Upper lobe of left lung (tissue), 6 donors: ENCODE results near the gene MGAT5B. TPM values are rescaled to one million over a fixed set of nuclear protein-coding genes. Genes with fewer than 3 reads are reported as not detected.
A peak's percentile ranks its signal among the peaks of the same experiment; 100 is the strongest.

ENCODE experiments used
- ATAC-seq, 2 donors: fragments of 200-7000 bp; cut with Tn5 transposase; one replicate each; pipeline ENCODE4 v1.9.1; 2022; ENCODE audit warnings: mild to moderate bottlenecking in 2 of 2, moderate library complexity in 2 of 2; ENCODE audit not compliant: low FRiP score in 2 of 2
- DNase-seq, 2 donors: peaks; one replicate each; pipeline ENCODE4 v3.0.0-alpha.2; 2019 to 2020
- H3K27ac ChIP-seq, 4 donors: fragments of 200-600 bp; sonication (generic); one replicate each; pipeline ENCODE4 v1.5.1; 2016 to 2019
- H3K27me3 ChIP-seq, 4 donors: fragments of 200-600 bp; sonication (generic); one replicate each; pipeline ENCODE4 v1.5.1; 2017 to 2019
- H3K36me3 ChIP-seq, 4 donors: fragments of 200-600 bp; sonication (generic); one replicate each; pipeline ENCODE4 v1.5.1; 2016 to 2019
- H3K4me1 ChIP-seq, 4 donors: fragments of 200-600 bp; sonication (generic); one replicate each; pipeline ENCODE4 v1.5.1; 2018 to 2019
- H3K4me3 ChIP-seq, 4 donors: fragments of 200-600 bp; sonication (generic); one replicate each; pipeline ENCODE4 v1.5.1; 2017 to 2019; ENCODE audit warnings: mild to moderate bottlenecking in 2 of 4, moderate library complexity in 1 of 4
- H3K9me3 ChIP-seq, 4 donors: fragments of 200-600 bp; sonication (generic); one replicate each; pipeline ENCODE4 v1.5.1; 2018 to 2019
- CTCF ChIP-seq, 6 experiments: fragments of 450-650 bp in 4 of 6; fragments of 200-600 bp in 2 of 6; sonication (generic) in 2 of 6; IDR thresholded peaks; one replicate each; pipeline ENCODE4 v1.5.1; 2016 to 2019; ENCODE audit warnings: antibody characterized with exemption in 6 of 6
- EP300 ChIP-seq, 4 donors: sonication (generic); formaldehyde crosslinking; IDR thresholded peaks; one replicate each; pipeline ENCODE4 v1.5.1; 2017; ENCODE audit warnings: antibody characterized with exemption in 4 of 4, control low read depth in 2 of 4
- POLR2A ChIP-seq, 4 donors: fragments of 450-650 bp; IDR thresholded peaks; one replicate each; pipeline ENCODE4 v1.5.1; 2016 to 2017; ENCODE audit warnings: antibody characterized with exemption in 4 of 4, mild to moderate bottlenecking in 2 of 4
- POLR2AphosphoS5 ChIP-seq, 2 donors: sonication (generic); formaldehyde crosslinking; IDR thresholded peaks; one replicate each; pipeline ENCODE4 v1.5.1; 2017; ENCODE audit warnings: antibody characterized with exemption in 2 of 2
- WGBS, 2 donors: methylation state at CpG; one replicate each; pipeline ENCODE4 v1.1.5; 2017 to 2018; 5-methylcytosine and 5-hydroxymethylcytosine counted together
- total RNA-seq, 6 donors: library from RNA; depleted of rRNA in 4 of 6; stranded (reverse); fragments of >200 nt in 4 of 6; gene quantifications; one replicate each; pipeline versions ENCODE4 v1.1.0 to v1.2.1, GENCODE V29; 2016 to 2021
- donor health status: DM: no; HTN: no; CAD: no; lungs with moderate emphysema.
- donor health status: DM: no; HTN: yes; CAD: no; lungs with severe emphysema.

Gene MGAT5B
- total RNA-seq, 6 donors from 2014 or later: 0.20 to 3.0 (median 0.83) TPM

DNA sequence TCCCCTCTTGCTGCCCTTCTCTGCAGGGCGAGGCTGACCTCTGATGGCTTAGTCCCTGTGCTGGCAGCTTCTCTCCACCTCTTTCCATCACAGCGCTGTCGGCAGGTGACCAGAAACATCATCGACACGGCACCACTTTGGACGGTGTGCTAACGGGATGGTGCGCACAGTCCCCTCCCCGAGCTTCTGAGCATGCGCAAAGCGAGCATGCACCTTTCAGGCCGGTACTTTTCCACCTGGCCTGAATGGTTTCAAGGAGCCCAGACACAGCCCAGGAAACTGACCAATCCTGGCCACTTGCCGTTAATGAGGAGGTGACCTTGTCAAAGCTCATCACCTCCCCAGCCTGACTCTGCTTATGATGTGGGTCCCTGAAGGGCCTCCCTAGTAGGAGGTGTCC lies 54.8 kb downstream of the MGAT5B start:
- DNase-seq: no peak
- no peak overlapping the region for H3K27ac ChIP-seq
- H3K4me3 ChIP-seq: no peak overlapping the region
- no peaks in the 10 kb centered on the region for H3K36me3 ChIP-seq
- TF ChIP-seq POLR2A (IDR thresholded peaks at IDR 0.05): no peak
- no peak for TF ChIP-seq CTCF (IDR thresholded peaks at IDR 0.05)
- no peak for TF ChIP-seq EP300 (IDR thresholded peaks at IDR 0.05)
- TF ChIP-seq POLR2AphosphoS5 (IDR thresholded peaks at IDR 0.05): no peak
- no peak for ATAC-seq
- H3K9me3 ChIP-seq: no peaks in the 10 kb centered on the region
- no peaks in the 10 kb centered on the region for H3K27me3 ChIP-seq
- WGBS, 2 donors: 68 to 70% methylated on average over 13 of the region's 13 CpGs
- no peaks in the 10 kb centered on the region for H3K4me1 ChIP-seq

GRCh38 chr17:76923491-76923890 lies 55.3 kb downstream of the MGAT5B start:
- TF ChIP-seq EP300 (IDR thresholded peaks at IDR 0.05): no peak
- TF ChIP-seq CTCF (IDR thresholded peaks at IDR 0.05): no peak
- TF ChIP-seq POLR2A (IDR thresholded peaks at IDR 0.05): no peak
- TF ChIP-seq POLR2AphosphoS5 (IDR thresholded peaks at IDR 0.05): no peak
- Histone ChIP-seq H3K9me3 (no peaks in the 10 kb centered on the region), H3K4me1 (no peaks in the 10 kb centered on the region), H3K36me3 (no peaks in the 10 kb centered on the region), H3K4me3 (no peak overlapping the region), H3K27ac (no peak overlapping the region), H3K27me3 (no peaks in the 10 kb centered on the region)
- no peak for ATAC-seq
- WGBS, 2 donors: 80 to 81% methylated on average over 13 of the region's 13 CpGs
- no peak for DNase-seq

- ATAC-seq (no peak), DNase-seq (peak in 1 of 2 donors; percentile 62)
- Histone ChIP-seq H3K36me3 (no peaks in the 10 kb centered on the region), H3K4me1 (no peaks in the 10 kb centered on the region), H3K27me3 (no peaks in the 10 kb centered on the region), H3K9me3 (no peaks in the 10 kb centered on the region), H3K4me3 (no peak overlapping the region), H3K27ac (no peak overlapping the region)
- 79 to 83% methylated on average over 6 to 28 of the region's 32 CpGs for WGBS, 2 donors
- no peak for TF ChIP-seq POLR2A (IDR thresholded peaks at IDR 0.05)
- no peak for TF ChIP-seq EP300 (IDR thresholded peaks at IDR 0.05)
- TF ChIP-seq POLR2AphosphoS5 (IDR thresholded peaks at IDR 0.05): no peak
- TF ChIP-seq CTCF (IDR thresholded peaks at IDR 0.05): no peak
Measured at GRCh38 chr17:76924345-76925342, 56.4 kb downstream of the MGAT5B start.

GRCh38 chr17:76925441-76925891 lies 57.3 kb downstream of the MGAT5B start:
- no peak overlapping the region for H3K27ac ChIP-seq
- H3K4me1 ChIP-seq: no peaks in the 10 kb centered on the region
- no peaks in the 10 kb centered on the region for H3K36me3 ChIP-seq
- whole genome bisulfite sequencing, 2 donors: 24 to 25% methylated on average over 8 of the region's 8 CpGs
- TF ChIP-seq CTCF (IDR thresholded peaks at IDR 0.05) (no peak), POLR2AphosphoS5 (IDR thresholded peaks at IDR 0.05) (no peak), POLR2A (IDR thresholded peaks at IDR 0.05) (no peak), EP300 (IDR thresholded peaks at IDR 0.05) (no peak)
- no peaks in the 10 kb centered on the region for H3K27me3 ChIP-seq
- no peak overlapping the region for H3K4me3 ChIP-seq
- ATAC-seq: no peak
- H3K9me3 ChIP-seq: no peaks in the 10 kb centered on the region
- no peak for DNase-seq
